ENCODE measurements around the gene CFL1. TPM values are rescaled to one million over a fixed set of nuclear protein-coding genes. Genes with fewer than 3 reads are reported as not detected.
A peak's percentile ranks its signal among the peaks of the same experiment; 100 is the strongest.
"Not testable (repeated sequence)": the region's sequence is repeated elsewhere in the genome, so short reads cannot be mapped to it uniquely, and the experiment has no call there.

The CFL1 gene
- total RNA-seq, 1 experiment from 2014 or later, result 955 TPM

GRCh38 chr11:65843811-65844210 lies 14.2 kb downstream of the CFL1 start:
- H3K4me3 Mint-ChIP-seq (ENCODE audit: low read depth, unreplicated experiment), result no peak overlapping the region
- BruUV-seq (replicated peaks), result no TSS peak
- no peaks in the 10 kb centered on the region for H3K9me3 Mint-ChIP-seq (ENCODE audit: low read depth, unreplicated experiment)
- intact Hi-C loops (cut with micrococcal nuclease; ENCODE audit: unreplicated experiment), result no loop called here
- CTCF ChIA-PET, result interaction anchor here (0.6 kb wide), 1 partner anchor 165 kb away, joined by 3 read pairs; no protein-coding TSS in a partner anchor
- DNase-seq, result no peak
- no peak overlapping the region for H3K27ac Mint-ChIP-seq (ENCODE audit: unreplicated experiment)
- TF ChIP-seq CTCF (IDR thresholded peaks at IDR 0.05; ENCODE audit: unreplicated experiment), result no peak
- peaks cover 16% of the 10 kb centered on the region for H3K36me3 Mint-ChIP-seq (ENCODE audit: insufficient read depth, unreplicated experiment)
- H3K4me1 Mint-ChIP-seq (ENCODE audit: low read depth, unreplicated experiment), result no peaks in the 10 kb centered on the region
- H3K27me3 Mint-ChIP-seq (ENCODE audit: unreplicated experiment), result no peaks in the 10 kb centered on the region

GRCh38 chr11:65842144-65842543 lies 15.8 kb downstream of the CFL1 start:
- H3K36me3 Mint-ChIP-seq (ENCODE audit: insufficient read depth, unreplicated experiment), result peaks cover 7% of the 10 kb centered on the region
- intact Hi-C loops (cut with micrococcal nuclease; ENCODE audit: unreplicated experiment), result no loop called here
- peaks cover 2% of the 10 kb centered on the region for H3K9me3 Mint-ChIP-seq (ENCODE audit: low read depth, unreplicated experiment)
- no peak overlapping the region for H3K27ac Mint-ChIP-seq (ENCODE audit: unreplicated experiment)
- TF ChIP-seq CTCF (IDR thresholded peaks at IDR 0.05; ENCODE audit: unreplicated experiment), result no peak
- CTCF ChIA-PET, result interaction anchor here (0.7 kb wide), 1 partner anchor 12 kb away, joined by 10 read pairs; no protein-coding TSS in a partner anchor
- DNase-seq, result no peak
- H3K27me3 Mint-ChIP-seq (ENCODE audit: unreplicated experiment), result no peaks in the 10 kb centered on the region
- no TSS peak for BruUV-seq (replicated peaks)
- H3K4me1 Mint-ChIP-seq (ENCODE audit: low read depth, unreplicated experiment), result no peaks in the 10 kb centered on the region
- no peak overlapping the region for H3K4me3 Mint-ChIP-seq (ENCODE audit: low read depth, unreplicated experiment)

GRCh38 chr11:65834202-65834601 lies 23.8 kb downstream of the CFL1 start:
- Mint-ChIP-seq H3K4me1 (ENCODE audit: low read depth, unreplicated experiment) (no peaks in the 10 kb centered on the region), H3K9me3 (ENCODE audit: low read depth, unreplicated experiment) (peaks cover 2% of the 10 kb centered on the region), H3K36me3 (ENCODE audit: insufficient read depth, unreplicated experiment) (no peaks in the 10 kb centered on the region), H3K4me3 (ENCODE audit: low read depth, unreplicated experiment) (no peak overlapping the region), H3K27me3 (ENCODE audit: unreplicated experiment) (no peaks in the 10 kb centered on the region), H3K27ac (ENCODE audit: unreplicated experiment) (no peak overlapping the region)
- no TSS peak for BruUV-seq (replicated peaks)
- CTCF ChIA-PET, result no interaction called here
- TF ChIP-seq CTCF (IDR thresholded peaks at IDR 0.05; ENCODE audit: unreplicated experiment), result no peak
- intact Hi-C loops (cut with micrococcal nuclease; ENCODE audit: unreplicated experiment), result no loop called here
- DNase-seq, result no peak

- intact Hi-C loops (cut with micrococcal nuclease; ENCODE audit: unreplicated experiment), result no loop called here
- H3K27ac Mint-ChIP-seq (ENCODE audit: unreplicated experiment), result no peak within 1 kb of the TSS
- DNase-seq, result peak; percentile 54
- H3K9me3 Mint-ChIP-seq (ENCODE audit: low read depth, unreplicated experiment), result peaks cover 2% of the 10 kb centered on the region
- no peak within 1 kb of the TSS for H3K4me3 Mint-ChIP-seq (ENCODE audit: low read depth, unreplicated experiment)
- CTCF ChIA-PET, result no interaction called here
- H3K36me3 Mint-ChIP-seq (ENCODE audit: insufficient read depth, unreplicated experiment), result no peaks in the 10 kb centered on the region
- no TSS peak for BruUV-seq (replicated peaks)
- TF ChIP-seq CTCF (IDR thresholded peaks at IDR 0.05; ENCODE audit: unreplicated experiment), result no peak
- H3K27me3 Mint-ChIP-seq (ENCODE audit: unreplicated experiment), result no peaks in the 10 kb centered on the region
- H3K4me1 Mint-ChIP-seq (ENCODE audit: low read depth, unreplicated experiment), result no peaks in the 10 kb centered on the region
These were observed 24.5 kb downstream of the CFL1 start, which contains the start of gene SNX32 for GRCh38 chr11:65833297-65834030. SNX32 (plus strand) TSS chr11:65833963; CDS start chr11:65834066, 103 bp downstream.

- intact Hi-C loops (cut with micrococcal nuclease; ENCODE audit: unreplicated experiment); H3K36me3 Mint-ChIP-seq (ENCODE audit: insufficient read depth, unreplicated experiment); DNase-seq; H3K9me3 Mint-ChIP-seq (ENCODE audit: low read depth, unreplicated experiment); H3K4me3 Mint-ChIP-seq (ENCODE audit: low read depth, unreplicated experiment); H3K4me1 Mint-ChIP-seq (ENCODE audit: low read depth, unreplicated experiment); BruUV-seq (replicated peaks); H3K27me3 Mint-ChIP-seq (ENCODE audit: unreplicated experiment); H3K27ac Mint-ChIP-seq (ENCODE audit: unreplicated experiment): not testable (repeated sequence)
- CTCF ChIA-PET, result interaction anchor here (0.7 kb wide), 1 partner anchor 21 kb away, joined by 5 read pairs; no protein-coding TSS in a partner anchor
These were observed 25.7 kb downstream of the CFL1 start for GRCh38 chr11:65832231-65832630.
